PC-3 (cell line): ENCODE data around the gene OPN3.

Experiments
- EZH2 ChIP-seq: fragments of 300-600 bp; sonication (generic); IDR thresholded peaks from one replicate; pipeline ENCODE4 v1.6.1; 2017; ENCODE audit warnings: antibody characterized with exemption, mild to moderate bottlenecking, low read length; ENCODE audit not compliant: unreplicated experiment
- TF ChIP-seq, protein P1 (sequence below): fragments of 300-600 bp; sonication (generic); conservative IDR thresholded peaks from 2 replicates; pipeline ENCODE4 v1.5.1; 2017; ENCODE audit warnings: antibody characterized with exemption, low read depth, mild to moderate bottlenecking, low read length

DNA sequence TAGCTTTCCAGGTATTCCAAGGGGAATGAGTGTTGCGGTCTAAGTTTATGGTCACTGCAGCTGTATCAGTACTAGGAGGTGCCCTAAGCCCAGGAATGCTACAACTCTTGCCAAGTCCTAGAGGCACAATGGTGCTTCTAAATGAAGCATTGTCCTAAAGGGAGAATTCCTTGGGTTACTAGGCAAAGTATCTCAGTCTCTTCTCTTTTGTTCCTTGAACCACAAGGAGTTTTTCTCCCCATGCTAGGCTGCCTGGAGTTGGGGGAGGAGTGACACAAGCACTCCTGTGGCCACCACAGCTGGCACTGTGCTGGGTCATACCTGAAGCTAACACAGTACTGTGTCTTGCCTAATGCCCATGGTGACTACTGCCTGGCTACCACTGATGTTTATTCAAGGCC is 57.2 kb downstream of the OPN3 start:
- TF ChIP-seq, protein P1, sequence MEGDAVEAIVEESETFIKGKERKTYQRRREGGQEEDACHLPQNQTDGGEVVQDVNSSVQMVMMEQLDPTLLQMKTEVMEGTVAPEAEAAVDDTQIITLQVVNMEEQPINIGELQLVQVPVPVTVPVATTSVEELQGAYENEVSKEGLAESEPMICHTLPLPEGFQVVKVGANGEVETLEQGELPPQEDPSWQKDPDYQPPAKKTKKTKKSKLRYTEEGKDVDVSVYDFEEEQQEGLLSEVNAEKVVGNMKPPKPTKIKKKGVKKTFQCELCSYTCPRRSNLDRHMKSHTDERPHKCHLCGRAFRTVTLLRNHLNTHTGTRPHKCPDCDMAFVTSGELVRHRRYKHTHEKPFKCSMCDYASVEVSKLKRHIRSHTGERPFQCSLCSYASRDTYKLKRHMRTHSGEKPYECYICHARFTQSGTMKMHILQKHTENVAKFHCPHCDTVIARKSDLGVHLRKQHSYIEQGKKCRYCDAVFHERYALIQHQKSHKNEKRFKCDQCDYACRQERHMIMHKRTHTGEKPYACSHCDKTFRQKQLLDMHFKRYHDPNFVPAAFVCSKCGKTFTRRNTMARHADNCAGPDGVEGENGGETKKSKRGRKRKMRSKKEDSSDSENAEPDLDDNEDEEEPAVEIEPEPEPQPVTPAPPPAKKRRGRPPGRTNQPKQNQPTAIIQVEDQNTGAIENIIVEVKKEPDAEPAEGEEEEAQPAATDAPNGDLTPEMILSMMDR = no peak
- TF ChIP-seq EZH2 = no peak
